ENCODE measurements around the gene LRRC46.
A peak's percentile ranks its signal among the peaks of the same experiment; 100 is the strongest.

Gene LRRC46

GRCh38 chr17:47875011-47875985 lies 43.8 kb downstream of the LRRC46 start:
- DNase-seq = no peak

- DNase-seq = no peak
These were observed 46.0 kb downstream of the LRRC46 start for GRCh38 chr17:47877368-47878034.

- no peak for DNase-seq
These were observed 46.9 kb downstream of the LRRC46 start for GRCh38 chr17:47878203-47879027.

GRCh38 chr17:47879028-47879585 lies 47.6 kb downstream of the LRRC46 start:
- no peak for DNase-seq

GRCh38 chr17:47879776-47880454 lies 48.4 kb downstream of the LRRC46 start:
- DNase-seq = no peak

GRCh38 chr17:47882247-47882646 lies 50.8 kb downstream of the LRRC46 start:
- DNase-seq = peak in 1 of 56 donors; percentile 18

- no peak for DNase-seq
These were observed 51.5 kb downstream of the LRRC46 start for GRCh38 chr17:47882695-47883588.

- no peak for DNase-seq
These were observed 52.3 kb downstream of the LRRC46 start for GRCh38 chr17:47883589-47884426.

GRCh38 chr17:47884427-47884740 lies 52.9 kb downstream of the LRRC46 start:
- DNase-seq = no peak

GRCh38 chr17:47884905-47885730 lies 53.6 kb downstream of the LRRC46 start:
- DNase-seq = no peak

Measured in nucleus accumbens (tissue), 56 donors.